DMS153 (cell line): ENCODE data around the gene GBGT1.

Source experiments
- DNase-seq: peaks from one replicate; lab custom pipeline; 2025; lab: John Stamatoyannopoulos, UW

The GBGT1 gene

GRCh38 chr9:133113949-133114885 lies 49.5 kb downstream of the GBGT1 start:
- DNase-seq = peak; percentile 70

GRCh38 chr9:133113163-133113948 lies 50.4 kb downstream of the GBGT1 start:
- DNase-seq = no peak

- no peak for DNase-seq
Measured at GRCh38 chr9:133112663-133113026, 51.1 kb downstream of the GBGT1 start.

- no peak for DNase-seq
Measured at GRCh38 chr9:133111808-133112662, 51.7 kb downstream of the GBGT1 start.

- no peak for DNase-seq
Measured at GRCh38 chr9:133109931-133110650, 53.6 kb downstream of the GBGT1 start.

- no peak for DNase-seq
Measured at GRCh38 chr9:133108794-133109641, 54.7 kb downstream of the GBGT1 start.

GRCh38 chr9:133107961-133108793 lies 55.5 kb downstream of the GBGT1 start:
- DNase-seq = no peak

GRCh38 chr9:133107245-133107722 lies 56.4 kb downstream of the GBGT1 start:
- DNase-seq = no peak

- DNase-seq = no peak
Measured at GRCh38 chr9:133106511-133107244, 57.0 kb downstream of the GBGT1 start.

GRCh38 chr9:133105461-133105770 lies 58.3 kb downstream of the GBGT1 start:
- no peak for DNase-seq

GRCh38 chr9:133104718-133105460 lies 58.8 kb downstream of the GBGT1 start:
- no peak for DNase-seq

- DNase-seq = no peak
Measured at GRCh38 chr9:133103987-133104505, 59.7 kb downstream of the GBGT1 start.

- no peak for DNase-seq
Measured at GRCh38 chr9:133103183-133103986, 60.3 kb downstream of the GBGT1 start.
